Erythroblast (primary cell): Measurements from ENCODE around the gene SAP30.

Experiments
- GATA1 ChIP-seq: IDR thresholded peaks from 2 replicates; pipeline ENCODE4 v1.6.1; 2011; ENCODE audit warnings: low read depth, mild to moderate bottlenecking, control low read depth, low read length, moderate library complexity
- POLR2A ChIP-seq: IDR thresholded peaks from 2 replicates; pipeline ENCODE4 v1.6.1; 2011; ENCODE audit warnings: mild to moderate bottlenecking, low read length

GRCh38 chr4:173325007-173325736, 45.6 kb upstream of the SAP30 start:
- TF ChIP-seq POLR2A, result no peak
- TF ChIP-seq GATA1, result no peak
